MCF 10A (cell line): ENCODE data around the gene GALNT14. TPM values are rescaled to one million over a fixed set of nuclear protein-coding genes. Genes with fewer than 3 reads are reported as not detected.

Source experiments
- BruUV-seq: library from RNA; stranded (reverse); fragments of 400-500 nt; replicated peaks from 2 replicates; lab custom pipeline; 2021; lab: Mats Ljungman, UMichigan
- CTCF ChIA-PET: fragments of 300-600 bp; sonication (Branson Sonifier 250); formaldehyde crosslinking; extraction: SDS; loops from one replicate; lab custom pipeline; 2021; ENCODE audit warnings: antibody characterized with exemption, inconsistent platforms; lab: Yijun Ruan, JAX
- POLR2A ChIA-PET: fragments of 300-600, 350-650 bp; sonication (Branson Sonifier 250); formaldehyde crosslinking; extraction: SDS; loops from one replicate; lab custom pipeline; 2020; ENCODE audit warnings: antibody characterized with exemption, inconsistent platforms; lab: Yijun Ruan, JAX
- DNase-seq: peaks from one replicate; pipeline ENCODE4 v3.0.0-alpha.2; 2018; ENCODE audit not compliant: unreplicated experiment
- H3K27ac Mint-ChIP-seq: one replicate; pipeline ENCODE4 v1.8.0; 2022; ENCODE audit warnings: mild to moderate bottlenecking, low read depth, mixed read lengths; ENCODE audit not compliant: unreplicated experiment
- H3K27me3 Mint-ChIP-seq: one replicate; pipeline ENCODE4 v1.8.0; 2022; ENCODE audit warnings: mixed read lengths; ENCODE audit not compliant: insufficient read depth, unreplicated experiment
- H3K36me3 Mint-ChIP-seq: one replicate; pipeline ENCODE4 v1.8.0; 2022; ENCODE audit warnings: mild to moderate bottlenecking, moderate library complexity, mixed read lengths; ENCODE audit not compliant: insufficient read depth, unreplicated experiment
- H3K4me1 Mint-ChIP-seq: one replicate; pipeline ENCODE4 v1.8.0; 2022; ENCODE audit warnings: mixed read lengths; ENCODE audit not compliant: insufficient read depth, unreplicated experiment
- H3K4me3 Mint-ChIP-seq: one replicate; pipeline ENCODE4 v1.8.0; 2022; ENCODE audit warnings: mild to moderate bottlenecking, moderate library complexity, mixed read lengths; ENCODE audit not compliant: unreplicated experiment
- H3K9me3 Mint-ChIP-seq: one replicate; pipeline ENCODE4 v1.8.0; 2022; ENCODE audit warnings: mixed read lengths; ENCODE audit not compliant: unreplicated experiment
- CTCF ChIP-seq: fragments of 200-600 bp; IDR thresholded peaks from one replicate; pipeline ENCODE4 v1.8.0; 2022; ENCODE audit warnings: antibody characterized with exemption, mild to moderate bottlenecking; ENCODE audit not compliant: unreplicated experiment
- intact Hi-C: fragments of 100-400 bp; cut with micrococcal nuclease; formaldehyde crosslinking; loops from 2 replicates; pipeline ENCODE4 v1.14.1; 2022
- total RNA-seq: library from RNA; stranded (reverse); gene quantifications from 2 replicates; pipeline ENCODE4 v1.2.3, GENCODE V29; 2022

Gene GALNT14
- total RNA-seq, 1 experiment from 2014 or later = 4.6 TPM

GRCh38 chr2:31163011-31163539 is 24.8 kb upstream of the GALNT14 start:
- CTCF ChIA-PET = no interaction called here
- H3K27ac Mint-ChIP-seq = no peak overlapping the region
- no peaks in the 10 kb centered on the region for H3K9me3 Mint-ChIP-seq
- H3K4me1 Mint-ChIP-seq = no peaks in the 10 kb centered on the region
- POLR2A ChIA-PET = no interaction called here
- H3K4me3 Mint-ChIP-seq = no peak overlapping the region
- TF ChIP-seq CTCF = no peak
- DNase-seq = no peak
- H3K27me3 Mint-ChIP-seq = peaks cover 24% of the 10 kb centered on the region
- intact Hi-C loops = no loop called here
- H3K36me3 Mint-ChIP-seq = no peaks in the 10 kb centered on the region
- no TSS peak for BruUV-seq

GRCh38 chr2:31161637-31162036 is 23.4 kb upstream of the GALNT14 start:
- POLR2A ChIA-PET = no interaction called here
- BruUV-seq = no TSS peak
- no peak for DNase-seq
- Mint-ChIP-seq H3K4me3 (no peak overlapping the region), H3K27me3 (peaks cover 27% of the 10 kb centered on the region), H3K36me3 (no peaks in the 10 kb centered on the region), H3K4me1 (no peaks in the 10 kb centered on the region), H3K9me3 (no peaks in the 10 kb centered on the region), H3K27ac (no peak overlapping the region)
- CTCF ChIA-PET = interaction anchor here (0.6 to 1.5 kb wide), 3 partner anchors 8 to 990 kb away, joined by 3 to 7 read pairs (median 4); no protein-coding TSS in a partner anchor
- no peak for TF ChIP-seq CTCF
- intact Hi-C loops = no loop called here

GRCh38 chr2:31151501-31151900 is 13.3 kb upstream of the GALNT14 start:
- ChIA-PET CTCF (interaction anchor here (1.4 to 3.7 kb wide), 4 partner anchors 13 to 440 kb away, joined by 4 to 18 read pairs (median 7); partner anchors contain the start of gene GALNT14), POLR2A (interaction anchor here (1.1 kb wide), 1 partner anchor 14 kb away, joined by 3 read pairs; no protein-coding TSS in a partner anchor)
- H3K36me3 Mint-ChIP-seq = no peaks in the 10 kb centered on the region
- intact Hi-C loops = no loop called here
- H3K27ac Mint-ChIP-seq = no peak overlapping the region
- H3K9me3 Mint-ChIP-seq = no peaks in the 10 kb centered on the region
- no peaks in the 10 kb centered on the region for H3K4me1 Mint-ChIP-seq
- no peak for DNase-seq
- H3K27me3 Mint-ChIP-seq = peaks cover 33% of the 10 kb centered on the region
- no peak for TF ChIP-seq CTCF
- no TSS peak for BruUV-seq
- no peak overlapping the region for H3K4me3 Mint-ChIP-seq

- H3K27me3 Mint-ChIP-seq = peaks cover 24% of the 10 kb centered on the region
- BruUV-seq = no TSS peak
- no peaks in the 10 kb centered on the region for H3K36me3 Mint-ChIP-seq
- ChIA-PET CTCF (interaction anchor here (0.9 to 3.7 kb wide), 5 partner anchors 12 to 438 kb away, joined by 3 to 18 read pairs (median 5); partner anchors contain the start of gene GALNT14), POLR2A (no interaction called here)
- no peak for TF ChIP-seq CTCF
- H3K4me1 Mint-ChIP-seq = no peaks in the 10 kb centered on the region
- intact Hi-C loops = no loop called here
- DNase-seq = no peak
- H3K9me3 Mint-ChIP-seq = no peaks in the 10 kb centered on the region
- H3K4me3 Mint-ChIP-seq = no peak overlapping the region
- no peak overlapping the region for H3K27ac Mint-ChIP-seq
Observed at GRCh38 chr2:31150120-31150670, 12.0 kb upstream of the GALNT14 start.
